ENCODE results near the gene PIGM.
"Not testable (repeated sequence)": the region's sequence is repeated elsewhere in the genome, so short reads cannot be mapped to it uniquely, and the experiment has no call there.

PIGM gene

GRCh38 chr1:160058087-160058486 lies 26.3 kb upstream of the PIGM start:
- peak; percentile 15 for DNase-seq

GRCh38 chr1:160056648-160057169 lies 24.9 kb upstream of the PIGM start:
- no peak for DNase-seq

- no peak for DNase-seq
Measured at GRCh38 chr1:160053548-160054365, 22.0 kb upstream of the PIGM start.

- DNase-seq: no peak
Measured at GRCh38 chr1:160052936-160053335, 21.1 kb upstream of the PIGM start.

- no peak for DNase-seq
Measured at GRCh38 chr1:160050619-160051018, 18.8 kb upstream of the PIGM start.

- not testable (repeated sequence) for DNase-seq
Measured at GRCh38 chr1:160050182-160050581, 18.4 kb upstream of the PIGM start.

- DNase-seq: no peak
Measured at GRCh38 chr1:160049101-160049500, 17.3 kb upstream of the PIGM start.

GRCh38 chr1:160048335-160048734 lies 16.5 kb upstream of the PIGM start:
- no peak for DNase-seq

- no peak for DNase-seq
Measured at GRCh38 chr1:160047111-160047991, 15.6 kb upstream of the PIGM start.

- DNase-seq: peak; percentile 47
Measured at GRCh38 chr1:160046494-160047110, 14.8 kb upstream of the PIGM start.

GRCh38 chr1:160045653-160046052 lies 13.9 kb upstream of the PIGM start:
- no peak for DNase-seq

- DNase-seq: no peak
Measured at GRCh38 chr1:160043543-160043942, 11.8 kb upstream of the PIGM start.

GRCh38 chr1:160040476-160040875 lies 8.7 kb upstream of the PIGM start:
- no peak for DNase-seq

- DNase-seq: peak; percentile 53
Measured at GRCh38 chr1:160032165-160032820, 503 bp upstream of the PIGM start.

- DNase-seq: no peak
Measured at GRCh38 chr1:160030657-160031364, 979 bp downstream of the PIGM start.

GRCh38 chr1:160028426-160028825 lies 3.4 kb downstream of the PIGM start:
- no peak for DNase-seq

GRCh38 chr1:160025314-160025713 lies 6.5 kb downstream of the PIGM start:
- no peak for DNase-seq

- DNase-seq: no peak
Measured at GRCh38 chr1:160024195-160024905, 7.4 kb downstream of the PIGM start.

- peak; percentile 34 for DNase-seq
Measured at GRCh38 chr1:160022330-160023310, 9.2 kb downstream of the PIGM start.

Measured in NCI-H82 (cell line).